ENCODE data around the gene GPS2. TPM values are rescaled to one million over a fixed set of nuclear protein-coding genes. Genes with fewer than 3 reads are reported as not detected.
A peak's percentile ranks its signal among the peaks of the same experiment; 100 is the strongest.

Gene GPS2
- total and polyA plus RNA-seq, 10 of the 15 experiments (the other 5 are each of a cell fraction or from before 2014, with no cell fraction given): 10.2 to 96.4 (median 42.5) TPM

GRCh38 chr17:7308625-7309433 is 6.3 kb downstream of the GPS2 start:
- H3K27me3 ChIP-seq (replicated peaks in 1 of 2; ENCODE audit: control insufficient read depth in 2 of 2, insufficient read depth in 2 of 2, low read length in 1 of 2): no peaks in the 10 kb centered on the region
- H3K4me2 ChIP-seq (ENCODE audit: control insufficient read depth, insufficient read depth): peak overlapping the region; percentile 93
- ChIA-PET RAD21 (ENCODE audit: unreplicated experiment) (interaction anchor here (1.3 to 1.5 kb wide), 2 partner anchors 28 to 89 kb away, joined by 4 to 5 read pairs; partner anchors contain the start of genes ACADVL, ACAP1 and DLG4), CTCF (interaction anchor here (0.9 to 2.1 kb wide), 5 partner anchors 16 to 67 kb away, joined by 3 to 6 read pairs (median 3); partner anchors contain the start of gene ACAP1), POLR2A (interaction anchor here (0.6 to 2.0 kb wide), 6 partner anchors 21 to 378 kb away, joined by 3 to 9 read pairs (median 4); partner anchors contain the start of genes ACAP1, NEURL4 and TP53), SMC1A (ENCODE audit: uncharacterized antibody, unreplicated experiment) (interaction anchor here (0.8 to 1.3 kb wide), 3 partner anchors 23 to 252 kb away, joined by 3 read pairs; no protein-coding TSS in a partner anchor)
- BruUV-seq (replicated peaks): TSS peak; percentile 92
- peaks cover 23 to 35% of the 10 kb centered on the region in 2 experiments for H3K36me3 ChIP-seq (ENCODE audit: control insufficient read depth in 2 of 2, insufficient read depth in 2 of 2, low read length in 1 of 2)
- 1% methylated on average over 14 of the region's 14 CpGs for WGBS (ENCODE audit: insufficient coverage, insufficient replicate concordance, low lambda C conversion rate, missing lambda C conversion rate)
- peaks cover 51% of the 10 kb centered on the region for H3K79me2 ChIP-seq (ENCODE audit: control insufficient read depth, insufficient read depth, low read length)
- peak overlapping the region; percentile 99 for H3K4me3 ChIP-seq
- H3K9me3 ChIP-seq (replicated peaks; ENCODE audit: control insufficient read depth, insufficient read depth, low read length): no peaks in the 10 kb centered on the region
- peak overlapping the region; percentile 100 for H3K9ac ChIP-seq (ENCODE audit: control insufficient read depth, insufficient read depth, low read length)
- in situ Hi-C loops (cut with MboI): no loop called here
- intact Hi-C loops (cut with micrococcal nuclease; ENCODE audit: unreplicated experiment): loop anchor here (5.0 to 10.0 kb wide), 2 partner anchors 67 to 376 kb away; partner anchors contain the start of genes GABARAP, TP53 and WRAP53
- H2AFZ ChIP-seq (ENCODE audit: control insufficient read depth, low read depth, low read length): no peak overlapping the region
- peak overlapping the region; percentile 99 for H3K27ac ChIP-seq (ENCODE audit: control insufficient read depth, insufficient read depth)
- peaks cover 21% of the 10 kb centered on the region for H4K20me1 ChIP-seq (ENCODE audit: control insufficient read depth, insufficient read depth)
- FAIRE-seq (peak; percentile 86), ATAC-seq (peak; percentile 42), DNase-seq (ENCODE audit: low read depth, low spot score) (peak; percentile 67)
- peaks cover 21% of the 10 kb centered on the region for H3K4me1 ChIP-seq (ENCODE audit: control insufficient read depth, insufficient read depth, low read length)
- TF ChIP-seq ZNF592 (IDR thresholded peaks at IDR 0.05) (no peak), RBBP5 (conservative IDR thresholded peaks at IDR 0.05) (0 out of 2 replicates have a peak, but pooled peaks have one; percentile 30), ZNF687 (IDR thresholded peaks at IDR 0.05) (no peak), DPF2 (IDR thresholded peaks at IDR 0.05) (no peak), ZNF384 (IDR thresholded peaks at IDR 0.05; ENCODE audit: borderline replicate concordance, low read depth, low read length) (no peak), JUNB (IDR thresholded peaks at IDR 0.05) (no peak), SREBF1 (IDR thresholded peaks at IDR 0.05; ENCODE audit: low read length) (no peak), STAT1 (conservative IDR thresholded peaks at IDR 0.05) (no peak), RELA (IDR thresholded peaks at IDR 0.05; ENCODE audit: borderline replicate concordance, partially characterized antibody) (no peak), ZBED1 (IDR thresholded peaks at IDR 0.05; ENCODE audit: borderline replicate concordance) (peak; percentile 59; the same call in 1 of the 2 replicates), RAD21 (IDR thresholded peaks at IDR 0.05; ENCODE audit: insufficient read depth, low read depth, low read length) (no peak), YBX1 (IDR thresholded peaks at IDR 0.05) (no peak), SPI1 (IDR thresholded peaks at IDR 0.05; ENCODE audit: borderline replicate concordance, insufficient read depth, low read depth, low read length) (no peak)
- TF ChIP-seq, protein P1, sequence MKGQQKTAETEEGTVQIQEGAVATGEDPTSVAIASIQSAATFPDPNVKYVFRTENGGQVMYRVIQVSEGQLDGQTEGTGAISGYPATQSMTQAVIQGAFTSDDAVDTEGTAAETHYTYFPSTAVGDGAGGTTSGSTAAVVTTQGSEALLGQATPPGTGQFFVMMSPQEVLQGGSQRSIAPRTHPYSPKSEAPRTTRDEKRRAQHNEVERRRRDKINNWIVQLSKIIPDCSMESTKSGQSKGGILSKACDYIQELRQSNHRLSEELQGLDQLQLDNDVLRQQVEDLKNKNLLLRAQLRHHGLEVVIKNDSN (IDR thresholded peaks at IDR 0.05; ENCODE audit: borderline replicate concordance, extremely low read length, insufficient read depth, low read depth, low read length): no peak

All from GM12878 (cell line).